ENCODE data around the gene UPK3BL1.
A peak's percentile ranks its signal among the peaks of the same experiment; 100 is the strongest.
"Not testable (repeated sequence)": the region's sequence is repeated elsewhere in the genome, so short reads cannot be mapped to it uniquely, and the experiment has no call there.

The UPK3BL1 gene

GRCh38 chr7:102647813-102648212 lies 5.2 kb upstream of the UPK3BL1 start:
- H3K27ac Mint-ChIP-seq; H3K27me3 Mint-ChIP-seq (ENCODE audit: low read depth); H3K9me3 Mint-ChIP-seq; H3K4me3 Mint-ChIP-seq; H3K4me1 Mint-ChIP-seq (ENCODE audit: low read depth); H3K36me3 Mint-ChIP-seq (ENCODE audit: low read depth); DNase-seq (ENCODE audit: low spot score): not testable (repeated sequence)

- DNase-seq (ENCODE audit: low spot score); H3K4me1 Mint-ChIP-seq (ENCODE audit: low read depth); H3K4me3 Mint-ChIP-seq; H3K9me3 Mint-ChIP-seq; H3K27me3 Mint-ChIP-seq (ENCODE audit: low read depth); H3K36me3 Mint-ChIP-seq (ENCODE audit: low read depth); H3K27ac Mint-ChIP-seq: not testable (repeated sequence)
Observed at GRCh38 chr7:102643404-102643803, 813 bp upstream of the UPK3BL1 start.

GRCh38 chr7:102638848-102639247 lies 3.7 kb downstream of the UPK3BL1 start:
- not testable (repeated sequence) for H3K4me1 Mint-ChIP-seq (ENCODE audit: low read depth); H3K27me3 Mint-ChIP-seq (ENCODE audit: low read depth); H3K4me3 Mint-ChIP-seq; DNase-seq (ENCODE audit: low spot score); H3K9me3 Mint-ChIP-seq; H3K36me3 Mint-ChIP-seq (ENCODE audit: low read depth); H3K27ac Mint-ChIP-seq

GRCh38 chr7:102636956-102637355 lies 5.6 kb downstream of the UPK3BL1 start:
- not testable (repeated sequence) for H3K27ac Mint-ChIP-seq; DNase-seq (ENCODE audit: low spot score); H3K9me3 Mint-ChIP-seq; H3K4me1 Mint-ChIP-seq (ENCODE audit: low read depth); H3K4me3 Mint-ChIP-seq; H3K36me3 Mint-ChIP-seq (ENCODE audit: low read depth); H3K27me3 Mint-ChIP-seq (ENCODE audit: low read depth)

- H3K27ac Mint-ChIP-seq; H3K36me3 Mint-ChIP-seq (ENCODE audit: low read depth); H3K4me3 Mint-ChIP-seq; H3K4me1 Mint-ChIP-seq (ENCODE audit: low read depth); H3K27me3 Mint-ChIP-seq (ENCODE audit: low read depth); H3K9me3 Mint-ChIP-seq; DNase-seq (ENCODE audit: low spot score): not testable (repeated sequence)
Observed at GRCh38 chr7:102635354-102635753, 7.2 kb downstream of the UPK3BL1 start.

- H3K36me3 Mint-ChIP-seq (ENCODE audit: low read depth); H3K9me3 Mint-ChIP-seq; DNase-seq (ENCODE audit: low spot score); H3K4me1 Mint-ChIP-seq (ENCODE audit: low read depth); H3K4me3 Mint-ChIP-seq; H3K27me3 Mint-ChIP-seq (ENCODE audit: low read depth); H3K27ac Mint-ChIP-seq: not testable (repeated sequence)
Observed at GRCh38 chr7:102634299-102634698, 8.3 kb downstream of the UPK3BL1 start.

- DNase-seq (ENCODE audit: low spot score); H3K9me3 Mint-ChIP-seq; H3K4me1 Mint-ChIP-seq (ENCODE audit: low read depth); H3K36me3 Mint-ChIP-seq (ENCODE audit: low read depth); H3K27ac Mint-ChIP-seq; H3K4me3 Mint-ChIP-seq; H3K27me3 Mint-ChIP-seq (ENCODE audit: low read depth): not testable (repeated sequence)
Observed at GRCh38 chr7:102630622-102631021, 12.0 kb downstream of the UPK3BL1 start.

- not testable (repeated sequence) for H3K4me1 Mint-ChIP-seq (ENCODE audit: low read depth); H3K27me3 Mint-ChIP-seq (ENCODE audit: low read depth); H3K4me3 Mint-ChIP-seq; DNase-seq (ENCODE audit: low spot score); H3K9me3 Mint-ChIP-seq; H3K36me3 Mint-ChIP-seq (ENCODE audit: low read depth); H3K27ac Mint-ChIP-seq
Observed at GRCh38 chr7:102627271-102627904, 15.2 kb downstream of the UPK3BL1 start.

- H3K9me3 Mint-ChIP-seq; H3K4me1 Mint-ChIP-seq (ENCODE audit: low read depth); H3K36me3 Mint-ChIP-seq (ENCODE audit: low read depth); H3K27ac Mint-ChIP-seq; H3K4me3 Mint-ChIP-seq; H3K27me3 Mint-ChIP-seq (ENCODE audit: low read depth); DNase-seq (ENCODE audit: low spot score): not testable (repeated sequence)
Observed at GRCh38 chr7:102618122-102618521, 24.5 kb downstream of the UPK3BL1 start.

GRCh38 chr7:102616507-102617125 lies 26.0 kb downstream of the UPK3BL1 start, which contains the start of gene RASA4:
Gene RASA4 (minus strand): TSS chr7:102616756. CDS start chr7:102616689, 67 bp downstream.
- not testable (repeated sequence) for H3K27ac Mint-ChIP-seq; H3K36me3 Mint-ChIP-seq (ENCODE audit: low read depth); H3K9me3 Mint-ChIP-seq; H3K4me3 Mint-ChIP-seq; H3K27me3 Mint-ChIP-seq (ENCODE audit: low read depth); H3K4me1 Mint-ChIP-seq (ENCODE audit: low read depth)
- peak; percentile 32 for DNase-seq (ENCODE audit: low spot score)

GRCh38 chr7:102615930-102616329 lies 26.7 kb downstream of the UPK3BL1 start:
- H3K9me3 Mint-ChIP-seq; H3K27me3 Mint-ChIP-seq (ENCODE audit: low read depth); DNase-seq (ENCODE audit: low spot score); H3K4me3 Mint-ChIP-seq; H3K27ac Mint-ChIP-seq; H3K36me3 Mint-ChIP-seq (ENCODE audit: low read depth); H3K4me1 Mint-ChIP-seq (ENCODE audit: low read depth): not testable (repeated sequence)

GRCh38 chr7:102614873-102615272 lies 27.7 kb downstream of the UPK3BL1 start:
- H3K27me3 Mint-ChIP-seq (ENCODE audit: low read depth); H3K4me1 Mint-ChIP-seq (ENCODE audit: low read depth); H3K36me3 Mint-ChIP-seq (ENCODE audit: low read depth); DNase-seq (ENCODE audit: low spot score); H3K27ac Mint-ChIP-seq; H3K4me3 Mint-ChIP-seq; H3K9me3 Mint-ChIP-seq: not testable (repeated sequence)

GRCh38 chr7:102614346-102614697 lies 28.3 kb downstream of the UPK3BL1 start:
- H3K4me1 Mint-ChIP-seq (ENCODE audit: low read depth); DNase-seq (ENCODE audit: low spot score); H3K9me3 Mint-ChIP-seq; H3K36me3 Mint-ChIP-seq (ENCODE audit: low read depth); H3K27ac Mint-ChIP-seq; H3K27me3 Mint-ChIP-seq (ENCODE audit: low read depth); H3K4me3 Mint-ChIP-seq: not testable (repeated sequence)

GRCh38 chr7:102613575-102614345 lies 28.8 kb downstream of the UPK3BL1 start:
- not testable (repeated sequence) for H3K4me1 Mint-ChIP-seq (ENCODE audit: low read depth); H3K4me3 Mint-ChIP-seq; H3K36me3 Mint-ChIP-seq (ENCODE audit: low read depth); H3K27me3 Mint-ChIP-seq (ENCODE audit: low read depth); H3K9me3 Mint-ChIP-seq; DNase-seq (ENCODE audit: low spot score); H3K27ac Mint-ChIP-seq
